Endodermal cell (in vitro differentiated cells): ENCODE results near the gene CRABP2. TPM values are rescaled to one million over a fixed set of nuclear protein-coding genes. Genes with fewer than 3 reads are reported as not detected.
A peak's percentile ranks its signal among the peaks of the same experiment; 100 is the strongest.

Experiments used
- DNase-seq: peaks from one replicate; pipeline ENCODE4 v3.0.0-alpha.2; 2017
- H3K27ac ChIP-seq: 2 replicates; pipeline ENCODE4 v1.5.1; 2013; ENCODE audit warnings: mild to moderate bottlenecking, low read depth, low read length, moderate library complexity
- H3K27me3 ChIP-seq: 2 replicates; pipeline ENCODE4 v1.6.1; 2013; ENCODE audit warnings: mild to moderate bottlenecking, low read length, moderate library complexity; ENCODE audit not compliant: insufficient read depth, control insufficient read depth, poor library complexity, severe bottlenecking
- H3K36me3 ChIP-seq: 2 replicates; pipeline ENCODE4 v1.7.0; 2013; ENCODE audit warnings: mild to moderate bottlenecking, low read length, moderate library complexity; ENCODE audit not compliant: control insufficient read depth, insufficient read depth
- H3K4me1 ChIP-seq: one replicate; pipeline ENCODE4 v1.7.0; 2013; ENCODE audit warnings: low read length; ENCODE audit not compliant: control insufficient read depth, insufficient read depth
- H3K4me3 ChIP-seq: 2 replicates; pipeline ENCODE4 v1.5.1; 2013; ENCODE audit warnings: mild to moderate bottlenecking, low read length, moderate library complexity
- H3K9ac ChIP-seq: 2 replicates; pipeline ENCODE4 v1.6.1; 2013; ENCODE audit warnings: mild to moderate bottlenecking, low read length, moderate library complexity; ENCODE audit not compliant: poor library complexity, severe bottlenecking; ENCODE audit errors: extremely low read depth
- H3K9me3 ChIP-seq: 2 replicates; pipeline ENCODE4 v1.6.1; 2013; ENCODE audit warnings: mild to moderate bottlenecking, low read length, moderate library complexity; ENCODE audit not compliant: control insufficient read depth
- H3K27ac Mint-ChIP-seq: 2 replicates; pipeline ENCODE4 v1.8.0; 2020; ENCODE audit warnings: mixed read lengths
- H3K27me3 Mint-ChIP-seq: 2 replicates; pipeline ENCODE4 v1.8.0; 2021; ENCODE audit warnings: mild to moderate bottlenecking, mixed read lengths; ENCODE audit not compliant: insufficient read depth
- H3K36me3 Mint-ChIP-seq: 2 replicates; pipeline ENCODE4 v1.8.0; 2020; ENCODE audit warnings: low read depth, mixed read lengths
- H3K4me1 Mint-ChIP-seq: 2 replicates; pipeline ENCODE4 v1.8.0; 2020; ENCODE audit warnings: mixed read lengths
- H3K4me3 Mint-ChIP-seq: 2 replicates; pipeline ENCODE4 v1.8.0; 2020; ENCODE audit warnings: mild to moderate bottlenecking, moderate library complexity, mixed read lengths
- H3K9me3 Mint-ChIP-seq: 2 replicates; pipeline ENCODE4 v1.8.0; 2020; ENCODE audit warnings: mild to moderate bottlenecking, mixed read lengths
- WGBS, 2 experiments: methylation state at CpG; one replicate each; pipeline versions ENCODE4 v1.1.5 to v1.1.7; 2013; ENCODE audit warnings: missing lambda C conversion rate in 2 of 2, mixed read lengths in 1 of 2; ENCODE audit not compliant: insufficient coverage in 1 of 2, insufficient read length in 1 of 2; 5-methylcytosine and 5-hydroxymethylcytosine counted together
- total RNA-seq, 2 donors: library from RNA; stranded (reverse); fragmentation: NEBNext Ultra II Directional in 1 of 2; extraction: Animal tissue kit (Norgen Biotek cat#: 25700) in 1 of 2; gene quantifications; 2 replicates in 1 of 2; 3 replicates in 1 of 2; pipeline ENCODE4 v1.2.1, GENCODE V29; 2021
- TF ChIP-seq, protein P1 (sequence below): fragments of 200-600 bp; sonication (generic); conservative IDR thresholded peaks from 2 replicates; pipeline ENCODE4 v1.5.0; 2021; ENCODE audit warnings: antibody characterized with exemption, mild to moderate bottlenecking

Gene CRABP2
- total RNA-seq, 2 donors from 2014 or later = 243 to 780 TPM

- Histone ChIP-seq H3K4me3 (no peak overlapping the region), H3K9me3 (no peaks in the 10 kb centered on the region), H3K27me3 (no peaks in the 10 kb centered on the region), H3K27ac (no peak overlapping the region), H3K9ac (no peak overlapping the region), H3K36me3 (no peaks in the 10 kb centered on the region), H3K4me1 (no peaks in the 10 kb centered on the region)
- DNase-seq = peak; percentile 86
- Mint-ChIP-seq H3K36me3 (no peaks in the 10 kb centered on the region), H3K27me3 (peaks cover 34% of the 10 kb centered on the region), H3K9me3 (no peaks in the 10 kb centered on the region), H3K4me1 (peaks cover 9% of the 10 kb centered on the region), H3K4me3 (no peak overlapping the region), H3K27ac (no peak overlapping the region)
- WGBS, 2 experiments = 71 to 78% methylated on average over 3 to 5 of the region's 5 CpGs
- TF ChIP-seq, protein P1, sequence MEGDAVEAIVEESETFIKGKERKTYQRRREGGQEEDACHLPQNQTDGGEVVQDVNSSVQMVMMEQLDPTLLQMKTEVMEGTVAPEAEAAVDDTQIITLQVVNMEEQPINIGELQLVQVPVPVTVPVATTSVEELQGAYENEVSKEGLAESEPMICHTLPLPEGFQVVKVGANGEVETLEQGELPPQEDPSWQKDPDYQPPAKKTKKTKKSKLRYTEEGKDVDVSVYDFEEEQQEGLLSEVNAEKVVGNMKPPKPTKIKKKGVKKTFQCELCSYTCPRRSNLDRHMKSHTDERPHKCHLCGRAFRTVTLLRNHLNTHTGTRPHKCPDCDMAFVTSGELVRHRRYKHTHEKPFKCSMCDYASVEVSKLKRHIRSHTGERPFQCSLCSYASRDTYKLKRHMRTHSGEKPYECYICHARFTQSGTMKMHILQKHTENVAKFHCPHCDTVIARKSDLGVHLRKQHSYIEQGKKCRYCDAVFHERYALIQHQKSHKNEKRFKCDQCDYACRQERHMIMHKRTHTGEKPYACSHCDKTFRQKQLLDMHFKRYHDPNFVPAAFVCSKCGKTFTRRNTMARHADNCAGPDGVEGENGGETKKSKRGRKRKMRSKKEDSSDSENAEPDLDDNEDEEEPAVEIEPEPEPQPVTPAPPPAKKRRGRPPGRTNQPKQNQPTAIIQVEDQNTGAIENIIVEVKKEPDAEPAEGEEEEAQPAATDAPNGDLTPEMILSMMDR = peak; percentile 70
These were observed 23.1 kb downstream of the CRABP2 start for GRCh38 chr1:156682166-156682890.

- no peak overlapping the region for H3K27ac Mint-ChIP-seq
- Histone ChIP-seq H3K4me1 (no peaks in the 10 kb centered on the region), H3K27me3 (no peaks in the 10 kb centered on the region), H3K9ac (no peak overlapping the region), H3K27ac (no peak overlapping the region), H3K9me3 (no peaks in the 10 kb centered on the region), H3K36me3 (no peaks in the 10 kb centered on the region), H3K4me3 (no peak overlapping the region)
- H3K27me3 Mint-ChIP-seq = peaks cover 34% of the 10 kb centered on the region
- TF ChIP-seq, protein P1 = no peak
- H3K4me3 Mint-ChIP-seq = no peak overlapping the region
- WGBS, 2 experiments = 89 to 100% methylated on average over 2 to 8 of the region's 8 CpGs
- no peak for DNase-seq
- no peaks in the 10 kb centered on the region for H3K9me3 Mint-ChIP-seq
- H3K36me3 Mint-ChIP-seq = no peaks in the 10 kb centered on the region
- peaks cover 9% of the 10 kb centered on the region for H3K4me1 Mint-ChIP-seq
These were observed 24.0 kb downstream of the CRABP2 start for GRCh38 chr1:156681196-156681960.

- H3K9me3 ChIP-seq = no peaks in the 10 kb centered on the region
- Mint-ChIP-seq H3K4me3 (no peak overlapping the region), H3K4me1 (peaks cover 20% of the 10 kb centered on the region), H3K9me3 (no peaks in the 10 kb centered on the region), H3K27ac (no peak overlapping the region), H3K36me3 (no peaks in the 10 kb centered on the region), H3K27me3 (peaks cover 30% of the 10 kb centered on the region)
- no peak overlapping the region for H3K9ac ChIP-seq
- DNase-seq = no peak
- H3K27me3 ChIP-seq = no peaks in the 10 kb centered on the region
- H3K27ac ChIP-seq = no peak overlapping the region
- no peak overlapping the region for H3K4me3 ChIP-seq
- H3K4me1 ChIP-seq = peaks cover 3% of the 10 kb centered on the region
- H3K36me3 ChIP-seq = no peaks in the 10 kb centered on the region
- WGBS, 2 experiments = 79 to 92% methylated on average over 2 of the region's 2 CpGs
- TF ChIP-seq, protein P1 = no peak
These were observed 25.3 kb downstream of the CRABP2 start for GRCh38 chr1:156680056-156680455.
